ENCODE results near the gene ZIK1.
A peak's percentile ranks its signal among the peaks of the same experiment; 100 is the strongest.

ZIK1 gene

DNA sequence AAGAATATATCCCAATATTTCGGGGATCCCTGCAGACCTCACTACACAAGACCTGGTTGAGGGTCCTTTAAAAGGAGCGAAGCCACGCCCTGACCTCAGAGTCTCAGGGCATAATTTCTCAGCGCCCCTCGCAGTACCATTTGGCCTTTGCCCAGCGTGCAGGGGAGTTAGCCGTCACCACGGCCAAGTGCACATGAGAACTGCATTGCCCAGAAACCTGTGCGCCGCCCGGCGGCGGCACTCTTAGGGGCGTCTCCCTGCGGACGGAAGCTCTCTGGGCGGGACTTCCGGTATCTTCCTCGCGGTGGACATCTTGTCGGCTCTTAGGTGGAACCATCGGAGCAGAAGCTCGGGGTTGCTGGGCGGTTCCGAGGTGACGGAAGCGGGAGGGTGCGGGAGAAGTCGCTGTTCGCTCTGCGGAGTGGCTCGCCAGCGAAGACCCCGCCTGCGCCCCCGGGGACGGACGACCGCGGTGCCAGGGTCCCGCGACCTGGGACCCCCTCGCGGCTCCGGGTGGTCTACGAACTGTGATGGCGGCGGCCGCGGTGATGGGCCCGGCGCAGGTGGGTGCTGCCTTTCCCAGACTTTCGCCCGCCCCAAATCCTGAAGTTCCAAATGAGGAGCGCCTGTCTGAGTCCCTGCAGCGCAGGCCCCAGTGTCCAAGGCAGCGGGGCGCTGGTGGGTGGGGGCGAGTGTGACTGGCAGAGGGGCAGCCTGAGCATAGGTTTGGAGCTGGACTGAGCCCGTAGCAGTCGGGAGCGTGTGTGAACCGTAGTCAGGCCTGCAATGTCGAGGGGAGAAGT is 30.2 kb downstream of the ZIK1 start, which contains the start of gene ZNF134:
TSS of gene ZNF134 (plus strand) at position 302 of the 803 bp plus-strand sequence. CDS start 5,227 bp downstream, outside the sequence.
- peak; percentile 86 for DNase-seq

GRCh38 chr19:57615346-57615745 is 31.4 kb downstream of the ZIK1 start:
- DNase-seq, result no peak

DNA sequence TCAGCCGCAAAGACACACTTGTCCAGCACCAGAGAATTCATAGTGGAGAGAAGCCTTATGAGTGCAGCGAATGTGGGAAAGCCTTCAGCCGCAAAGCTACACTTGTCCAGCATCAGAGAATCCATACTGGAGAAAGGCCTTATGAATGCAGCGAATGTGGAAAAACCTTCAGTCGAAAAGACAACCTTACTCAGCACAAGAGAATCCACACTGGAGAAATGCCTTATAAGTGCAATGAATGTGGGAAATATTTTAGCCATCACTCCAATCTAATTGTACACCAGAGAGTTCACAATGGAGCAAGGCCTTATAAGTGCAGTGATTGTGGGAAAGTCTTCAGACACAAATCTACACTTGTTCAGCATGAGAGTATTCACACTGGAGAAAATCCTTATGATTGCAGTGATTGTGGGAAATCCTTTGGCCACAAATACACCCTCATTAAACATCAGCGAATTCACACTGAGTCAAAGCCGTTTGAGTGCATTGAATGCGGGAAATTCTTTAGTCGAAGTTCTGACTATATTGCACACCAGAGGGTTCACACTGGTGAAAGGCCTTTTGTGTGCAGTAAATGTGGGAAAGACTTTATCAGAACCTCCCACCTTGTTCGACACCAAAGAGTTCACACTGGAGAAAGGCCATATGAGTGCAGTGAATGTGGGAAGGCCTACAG is 36.9 kb downstream of the ZIK1 start:
- DNase-seq, result no peak

GRCh38 chr19:57623091-57623490 is 39.1 kb downstream of the ZIK1 start:
- DNase-seq, result no peak

- DNase-seq, result peak; percentile 88
These were observed 49.3 kb downstream of the ZIK1 start, which contains the start of gene ZNF211 for GRCh38 chr19:57632987-57633831. TSS of gene ZNF211 (plus strand) at chr19:57633168. CDS start at chr19:57633347, 179 bp downstream.

DNA sequence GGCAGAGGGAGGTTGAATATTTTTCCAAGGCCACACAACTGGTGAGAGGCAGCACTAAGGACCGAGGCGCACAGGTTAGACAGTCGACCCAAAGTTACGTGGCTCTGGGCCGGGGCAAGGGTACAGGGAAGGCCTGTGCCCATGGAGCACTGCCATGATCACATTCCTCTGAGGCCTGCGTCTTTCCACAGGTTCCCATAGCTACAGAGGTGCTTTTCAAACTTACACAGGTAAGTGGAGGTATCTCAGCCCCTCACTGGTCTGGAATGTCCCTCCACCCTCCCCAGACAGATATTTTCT is 49.8 kb downstream of the ZIK1 start:
- DNase-seq, result no peak

GRCh38 chr19:57637379-57637778 is 53.4 kb downstream of the ZIK1 start:
- DNase-seq, result no peak

- DNase-seq, result no peak
These were observed 57.8 kb downstream of the ZIK1 start for GRCh38 chr19:57641715-57642234.

DNA sequence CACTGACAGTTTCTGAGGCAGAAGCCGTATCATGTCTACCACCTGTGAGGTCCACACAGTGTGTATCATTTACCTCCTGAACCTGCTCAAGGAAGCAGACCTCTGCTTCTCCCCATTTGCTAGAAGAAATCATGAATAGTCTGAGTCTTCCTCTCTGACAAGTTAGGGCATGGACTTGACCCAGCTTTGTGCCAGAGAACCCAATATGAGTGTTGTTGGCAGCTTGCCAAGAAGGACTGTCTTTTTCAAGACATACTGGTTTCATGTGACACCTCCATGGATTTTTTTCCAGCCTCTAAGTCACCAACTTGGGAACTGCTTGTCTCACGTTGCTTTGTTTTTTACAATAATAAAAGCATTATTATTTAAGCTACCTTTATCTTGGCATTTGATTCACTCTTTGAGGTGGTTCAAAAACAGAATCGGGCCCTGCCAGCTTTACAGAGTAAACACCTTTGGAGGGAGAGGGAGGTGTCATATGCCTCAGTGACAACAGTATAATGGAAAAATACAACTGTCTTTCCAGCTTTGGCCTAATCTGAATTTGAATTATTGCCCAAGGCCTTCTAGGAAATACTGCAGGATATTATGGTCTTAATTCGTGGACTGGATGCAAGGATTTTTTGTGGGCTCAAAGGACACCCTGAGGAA is 58.6 kb downstream of the ZIK1 start:
- no peak for DNase-seq

Data from NCI-H1694 treated with DMSO at 0.1 percent for 48 hours (cell line).